ENCODE measurements around the gene ZNF80.

DNA sequence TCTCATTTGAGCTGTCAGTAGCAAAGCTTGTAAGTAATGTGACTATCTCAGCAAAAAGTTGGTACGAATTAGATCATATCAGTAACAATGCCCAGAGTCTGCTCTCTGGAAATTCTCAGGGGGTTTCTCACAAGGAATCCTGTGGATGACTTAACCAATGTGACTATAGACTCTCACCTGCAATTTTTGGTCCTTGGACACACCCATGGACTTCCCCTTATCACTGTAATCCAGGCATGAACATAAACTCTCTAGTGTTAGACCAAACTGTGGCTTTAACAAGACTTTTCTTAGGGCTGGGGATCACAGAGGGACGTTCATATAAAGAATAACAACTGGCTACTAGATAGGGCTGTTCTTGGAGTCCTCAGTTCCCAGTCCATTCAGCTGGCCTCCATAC lies 3.9 kb upstream of the ZNF80 start:
- TF ChIP-seq, protein P1, sequence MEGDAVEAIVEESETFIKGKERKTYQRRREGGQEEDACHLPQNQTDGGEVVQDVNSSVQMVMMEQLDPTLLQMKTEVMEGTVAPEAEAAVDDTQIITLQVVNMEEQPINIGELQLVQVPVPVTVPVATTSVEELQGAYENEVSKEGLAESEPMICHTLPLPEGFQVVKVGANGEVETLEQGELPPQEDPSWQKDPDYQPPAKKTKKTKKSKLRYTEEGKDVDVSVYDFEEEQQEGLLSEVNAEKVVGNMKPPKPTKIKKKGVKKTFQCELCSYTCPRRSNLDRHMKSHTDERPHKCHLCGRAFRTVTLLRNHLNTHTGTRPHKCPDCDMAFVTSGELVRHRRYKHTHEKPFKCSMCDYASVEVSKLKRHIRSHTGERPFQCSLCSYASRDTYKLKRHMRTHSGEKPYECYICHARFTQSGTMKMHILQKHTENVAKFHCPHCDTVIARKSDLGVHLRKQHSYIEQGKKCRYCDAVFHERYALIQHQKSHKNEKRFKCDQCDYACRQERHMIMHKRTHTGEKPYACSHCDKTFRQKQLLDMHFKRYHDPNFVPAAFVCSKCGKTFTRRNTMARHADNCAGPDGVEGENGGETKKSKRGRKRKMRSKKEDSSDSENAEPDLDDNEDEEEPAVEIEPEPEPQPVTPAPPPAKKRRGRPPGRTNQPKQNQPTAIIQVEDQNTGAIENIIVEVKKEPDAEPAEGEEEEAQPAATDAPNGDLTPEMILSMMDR (IDR thresholded peaks at IDR 0.05) = no peak
- TF ChIP-seq POLR2AphosphoS5 (IDR thresholded peaks at IDR 0.05) (no peak), POLR2A (IDR thresholded peaks at IDR 0.05) (no peak), EP300 (IDR thresholded peaks at IDR 0.05) (no peak)

Measured in suprapubic skin (tissue), 4 donors.